ENCODE results near the gene C12orf76. TPM values are rescaled to one million over a fixed set of nuclear protein-coding genes. Genes with fewer than 3 reads are reported as not detected.
"Not testable (repeated sequence)": the region's sequence is repeated elsewhere in the genome, so short reads cannot be mapped to it uniquely, and the experiment has no call there.

Gene C12orf76
- polyA plus RNA-seq, 1 of the 3 experiments (the other 2 are of a cell fraction) = 29.2 TPM

GRCh38 chr12:110010853-110011723 lies 37.2 kb downstream of the C12orf76 start:
- peaks cover 63% of the 10 kb centered on the region for H3K79me2 ChIP-seq (ENCODE audit: insufficient read depth)
- no peak overlapping the region for H3K27ac ChIP-seq (ENCODE audit: low read depth in 2 of 2, low read length in 1 of 2)

GRCh38 chr12:110008681-110009398 lies 39.5 kb downstream of the C12orf76 start:
- H3K27me3 ChIP-seq (ENCODE audit: insufficient read depth); H3K27ac ChIP-seq (ENCODE audit: low read depth in 2 of 2, low read length in 1 of 2); H2AFZ ChIP-seq (ENCODE audit: low read depth); DNase-seq; H3K4me3 ChIP-seq (ENCODE audit: low read depth in 2 of 2, low read length in 1 of 2); CTCF ChIA-PET; H3K9me3 ChIP-seq; H3K9ac ChIP-seq; H3K4me2 ChIP-seq; H4K20me1 ChIP-seq (ENCODE audit: insufficient read depth); POLR2A ChIA-PET; H3K4me1 ChIP-seq (ENCODE audit: control insufficient read depth in 1 of 2, insufficient read depth in 2 of 2, low read depth in 1 of 2, low read length in 1 of 2); H3F3A ChIP-seq (replicated peaks; ENCODE audit: insufficient read depth); H3K9me2 ChIP-seq: not testable (repeated sequence)
- H3K79me2 ChIP-seq (ENCODE audit: insufficient read depth) = peaks cover 86% of the 10 kb centered on the region
- 96% methylated on average over 15 of the region's 15 CpGs for WGBS (ENCODE audit: low lambda C conversion rate)
- H3K36me3 ChIP-seq (replicated peaks in 1 of 2; ENCODE audit: control insufficient read depth in 1 of 2, insufficient read depth in 2 of 2, low read length in 1 of 2) = peaks cover 9 to 15% of the 10 kb centered on the region in 2 experiments

More at GRCh38 chr12:110010853-110011723, 37.2 kb downstream of the C12orf76 start:
- H3K36me3 ChIP-seq (replicated peaks in 1 of 2; ENCODE audit: control insufficient read depth in 1 of 2, insufficient read depth in 2 of 2, low read length in 1 of 2) = peaks cover 9 to 22% of the 10 kb centered on the region in 2 experiments
- CTCF ChIA-PET = interaction anchor here (2.3 kb wide), 1 partner anchor 13 kb away, joined by 10 read pairs; no protein-coding TSS in a partner anchor
- no peak overlapping the region for H3K9ac ChIP-seq
- POLR2A ChIA-PET = interaction anchor here (0.7 to 1.0 kb wide), 2 partner anchors 9 to 12 kb away, joined by 3 to 5 read pairs; partner anchors contain the start of gene ANKRD13A
- no peaks in the 10 kb centered on the region for H3K27me3 ChIP-seq (ENCODE audit: insufficient read depth)
- no peak for DNase-seq
- H3K9me2 ChIP-seq = no peaks in the 10 kb centered on the region
- WGBS (ENCODE audit: low lambda C conversion rate) = 95% methylated on average over 13 of the region's 13 CpGs
- H3K4me1 ChIP-seq (ENCODE audit: control insufficient read depth in 1 of 2, insufficient read depth in 2 of 2, low read depth in 1 of 2, low read length in 1 of 2) = no peaks in the 10 kb centered on the region
- H3K4me3 ChIP-seq (ENCODE audit: low read depth in 2 of 2, low read length in 1 of 2) = no peak overlapping the region
- no peaks in the 10 kb centered on the region; the same call in 1 of the 2 replicates for H4K20me1 ChIP-seq (ENCODE audit: insufficient read depth)
- no peak overlapping the region for H2AFZ ChIP-seq (ENCODE audit: low read depth)
- no peak overlapping the region for H3K4me2 ChIP-seq
- no peaks in the 10 kb centered on the region for H3K9me3 ChIP-seq
- no peak for TF ChIP-seq FOXM1 (IDR thresholded peaks at IDR 0.05; ENCODE audit: low read depth)
- H3F3A ChIP-seq (replicated peaks; ENCODE audit: insufficient read depth) = no peaks in the 10 kb centered on the region

- POLR2A ChIA-PET = no interaction called here
Measured at GRCh38 chr12:110007881-110008280, 40.4 kb downstream of the C12orf76 start.

More at GRCh38 chr12:110007881-110008280, 40.4 kb downstream of the C12orf76 start:
- H3K36me3 ChIP-seq (replicated peaks in 1 of 2; ENCODE audit: control insufficient read depth in 1 of 2, insufficient read depth in 2 of 2, low read length in 1 of 2) = peaks cover 5 to 12% of the 10 kb centered on the region in 2 experiments
- no peak overlapping the region for H3K9ac ChIP-seq
- no peaks in the 10 kb centered on the region for H3K27me3 ChIP-seq (ENCODE audit: insufficient read depth)
- peaks cover 95% of the 10 kb centered on the region for H3K79me2 ChIP-seq (ENCODE audit: insufficient read depth)
- H3K4me2 ChIP-seq = no peak overlapping the region
- H4K20me1 ChIP-seq (ENCODE audit: insufficient read depth) = no peaks in the 10 kb centered on the region; the same call in 1 of the 2 replicates
- no peak overlapping the region for H3K27ac ChIP-seq (ENCODE audit: low read depth in 2 of 2, low read length in 1 of 2)
- TF ChIP-seq ELF1 (IDR thresholded peaks at IDR 0.05) (no peak), JUND (IDR thresholded peaks at IDR 0.05) (no peak), IRF3 (IDR thresholded peaks at IDR 0.05; ENCODE audit: low read depth, low read length) (no peak), MAX (IDR thresholded peaks at IDR 0.05; ENCODE audit: low read depth) (no peak), EZH2phosphoT487 (IDR thresholded peaks at IDR 0.05; ENCODE audit: borderline replicate concordance, low read depth) (no peak)
- no peak overlapping the region for H2AFZ ChIP-seq (ENCODE audit: low read depth)
- no peaks in the 10 kb centered on the region for H3F3A ChIP-seq (replicated peaks; ENCODE audit: insufficient read depth)
- DNase-seq = no peak
- H3K9me2 ChIP-seq = no peaks in the 10 kb centered on the region
- H3K4me3 ChIP-seq (ENCODE audit: low read depth in 2 of 2, low read length in 1 of 2) = no peak overlapping the region
- H3K9me3 ChIP-seq = no peaks in the 10 kb centered on the region
- H3K4me1 ChIP-seq (ENCODE audit: control insufficient read depth in 1 of 2, insufficient read depth in 2 of 2, low read depth in 1 of 2, low read length in 1 of 2) = 0 out of 4 replicates have a peak, but pooled peaks cover 0 to 3% of the 10 kb centered on the region in 2 experiments
- CTCF ChIA-PET = no interaction called here
